K562 (cell line): ENCODE measurements around the gene TSPAN18. TPM values are rescaled to one million over a fixed set of nuclear protein-coding genes. Genes with fewer than 3 reads are reported as not detected.

Experiments used
- ATAC-seq: fragments of 200-7000 bp; cut with Tn5 transposase; 3 replicates; pipeline ENCODE4 v1.9.1; 2020; ENCODE audit warnings: moderate library complexity
- BruUV-seq: library from RNA; stranded (reverse); fragments of 400-500 nt; replicated peaks from 2 replicates; lab custom pipeline; 2021; lab: Mats Ljungman, UMichigan
- CTCF ChIA-PET: fragments of 300-600 bp; formaldehyde crosslinking; extraction: SDS; loops from one replicate; lab custom pipeline; 2021; ENCODE audit warnings: low intra/inter-chr PET ratio; lab: Yijun Ruan, JAX
- POLR2A ChIA-PET: fragments of 300-600, 350-650 bp; sonication (Branson Sonifier 250); formaldehyde crosslinking; extraction: SDS; loops from one replicate; lab custom pipeline; 2021; ENCODE audit warnings: antibody characterized with exemption, inconsistent platforms; lab: Yijun Ruan, JAX
- DNase-seq, 4 experiments: peaks; one replicate each; pipeline versions ENCODE4 v3.0.0 to v3.0.0-alpha.2; 2011 to 2018; ENCODE audit warnings: low spot score in 3 of 4, mixed read lengths in 3 of 4; ENCODE audit errors: extremely low read depth in 1 of 4
- FAIRE-seq: peaks from 2 replicates; lab custom pipeline; 2011; peaks lifted over from hg19 to GRCh38; lab: Jason Lieb, UNC
- H2AFZ ChIP-seq: 2 replicates; pipeline ENCODE4 v1.6.0; 2011; ENCODE audit warnings: low read depth, low read length, control low read depth, inconsistent platforms
- H3K27ac ChIP-seq: fragments of 200-600 bp; 3 replicates; pipeline ENCODE4 v1.8.0; 2011; ENCODE audit warnings: low read depth, mild to moderate bottlenecking, control low read depth, inconsistent platforms, low read length, moderate library complexity, mixed read lengths; ENCODE audit errors: extremely low read depth
- H3K27me3 ChIP-seq, 2 experiments: fragments of 300-600 bp in 1 of 2; 2 replicates in 1 of 2; 3 replicates in 1 of 2; pipeline versions ENCODE4 v1.6.0 to v1.8.0; 2011; ENCODE audit warnings: inconsistent platforms in 2 of 2, low read length in 2 of 2, mild to moderate bottlenecking in 1 of 2, mixed read lengths in 1 of 2, moderate library complexity in 1 of 2; ENCODE audit not compliant: control insufficient read depth in 2 of 2, insufficient read depth in 2 of 2
- H3K36me3 ChIP-seq: fragments of 300-600 bp; 3 replicates; pipeline ENCODE4 v1.8.0; 2011; ENCODE audit warnings: mild to moderate bottlenecking, low read length, inconsistent platforms; ENCODE audit not compliant: control insufficient read depth, insufficient read depth
- H3K4me1 ChIP-seq, 2 experiments: fragments of 200-600 bp in 1 of 2; replicated peaks in 1 of 2; 2 replicates in 1 of 2; 3 replicates in 1 of 2; pipeline versions ENCODE4 v1.5.1 to v1.8.0; 2011; ENCODE audit warnings: inconsistent platforms in 2 of 2, low read length in 2 of 2, mild to moderate bottlenecking in 1 of 2, mixed read lengths in 1 of 2, moderate library complexity in 1 of 2; ENCODE audit not compliant: control insufficient read depth in 2 of 2, insufficient read depth in 2 of 2
- H3K4me2 ChIP-seq: 2 replicates; pipeline ENCODE4 v1.6.1; 2011; ENCODE audit warnings: low read length, control low read depth, inconsistent platforms, mixed read lengths; ENCODE audit not compliant: insufficient read depth
- H3K4me3 ChIP-seq: fragments of 200-600 bp; sonication (generic), shearing (Covaris generic); 2 replicates; pipeline ENCODE4 v1.5.1; 2016; ENCODE audit warnings: control low read depth, inconsistent platforms
- H3K79me2 ChIP-seq: fragments of 200-600 bp; 3 replicates; pipeline ENCODE4 v1.8.0; 2011; ENCODE audit warnings: low read length, inconsistent platforms; ENCODE audit not compliant: control insufficient read depth, insufficient read depth
- H3K9ac ChIP-seq, 2 experiments: 2 replicates each; pipeline versions ENCODE4 v1.6.0 to v1.6.1; 2011; ENCODE audit warnings: low read depth in 2 of 2, low read length in 2 of 2, control low read depth in 1 of 2, inconsistent platforms in 1 of 2, mild to moderate bottlenecking in 1 of 2, mixed read lengths in 1 of 2; ENCODE audit not compliant: insufficient read depth in 1 of 2
- H3K9me1 ChIP-seq: one replicate; pipeline ENCODE4 v1.6.0; 2011; ENCODE audit warnings: inconsistent platforms, mild to moderate bottlenecking, low read length, moderate library complexity; ENCODE audit not compliant: control insufficient read depth, insufficient read depth
- H3K9me3 ChIP-seq: replicated peaks from 2 replicates; pipeline ENCODE4 v1.5.1; 2011; ENCODE audit warnings: low read depth, low read length, inconsistent platforms; ENCODE audit not compliant: control insufficient read depth, insufficient read depth
- H4K20me1 ChIP-seq: replicated peaks from 2 replicates; pipeline ENCODE4 v1.6.1; 2011; ENCODE audit warnings: low read length, inconsistent platforms, mixed read lengths; ENCODE audit not compliant: control insufficient read depth, insufficient read depth
- ETV5 ChIP-seq: sonication (generic); formaldehyde crosslinking; IDR thresholded peaks from 2 replicates; pipeline ENCODE4 v1.4.0; 2020; ENCODE audit warnings: low read depth, mild to moderate bottlenecking, missing genetic modification reagents
- FIP1L1 ChIP-seq: fragments of 200-400 bp; formaldehyde crosslinking; IDR thresholded peaks from 2 replicates; pipeline ENCODE4 v1.6.1; 2018; ENCODE audit warnings: mild to moderate bottlenecking, low read depth, low read length; ENCODE audit not compliant: poor library complexity, severe bottlenecking
- GATA2 ChIP-seq: sonication (generic); formaldehyde crosslinking; IDR thresholded peaks from 2 replicates; pipeline ENCODE4 v1.4.0; 2020; ENCODE audit warnings: mild to moderate bottlenecking, missing genetic modification reagents
- ILK ChIP-seq: fragments of 450-650 bp; IDR thresholded peaks from 2 replicates; pipeline ENCODE4 v1.6.1; 2016; ENCODE audit warnings: missing genetic modification characterization, low read depth, mild to moderate bottlenecking, missing compliant biosample characterization, moderate library complexity, borderline replicate concordance
- NFIX ChIP-seq: fragments of 250-450 bp; sonication (Bioruptor Pico); IDR thresholded peaks from 2 replicates; pipeline ENCODE4 v1.4.0; 2020; ENCODE audit warnings: low read depth, mild to moderate bottlenecking, moderate library complexity
- TEAD2 ChIP-seq: fragments of 450-650 bp; IDR thresholded peaks from 2 replicates; pipeline ENCODE4 v1.6.1; 2016; ENCODE audit warnings: missing genetic modification characterization, control low read depth, missing compliant biosample characterization
- XRCC4 ChIP-seq: IDR thresholded peaks from one replicate; pipeline ENCODE4 v1.6.1; 2011; ENCODE audit not compliant: insufficient read depth, insufficient read length; ENCODE audit errors: extremely low read depth
- ZC3H4 ChIP-seq: sonication (generic); formaldehyde crosslinking; IDR thresholded peaks from 2 replicates; pipeline ENCODE4 v1.9.0; 2021; ENCODE audit warnings: missing genetic modification reagents, borderline replicate concordance
- WGBS: fragments of 100-300 bp; shearing (Covaris generic); methylation state at CpG from one replicate; pipeline ENCODE4 v1.1.6; 2016; ENCODE audit warnings: low coverage, mixed read lengths; ENCODE audit not compliant: insufficient coverage; ENCODE audit errors: missing lambda C conversion rate; 5-methylcytosine and 5-hydroxymethylcytosine counted together
- in situ Hi-C: fragments of 300-500 bp; cut with MboI; formaldehyde crosslinking; loops from 4 replicates; pipeline ENCODE4 v1.15.0; 2018; ENCODE audit warnings: inconsistent platforms, mixed read lengths
- intact Hi-C: fragments of 100-400 bp; cut with micrococcal nuclease; formaldehyde crosslinking; loops from 2 replicates; pipeline ENCODE4 v1.14.2; 2022
- polyA plus RNA-seq, 8 experiments: library from polyadenylated mRNA; depleted of rRNA in 4 of 8; stranded (reverse) in 5 of 8; unstranded in 3 of 8; fragments of >200 nt; fragmentation: Nextera tagmentation in 2 of 8; fragmentation: Illumina TruSeq in 1 of 8; extraction: Ambion mirVana in 2 of 8; extraction: Trizol in 1 of 8; gene quantifications; 2 replicates each; pipeline versions ENCODE4 v1.2.1 to v1.2.3, GENCODE V29; 2011 to 2014; ENCODE audit warnings: inconsistent platforms in 1 of 8, missing spikeins in 1 of 8
- total RNA-seq, 7 experiments: library from RNA; depleted of rRNA in 6 of 7; stranded (reverse); fragments of >200 nt in 6 of 7; fragmentation: Illumina TruSeq in 2 of 7; extraction: Trizol in 2 of 7; gene quantifications; 2 replicates each; pipeline versions ENCODE4 v1.2.1 to v1.2.3, GENCODE V29; 2011 to 2021; ENCODE audit warnings: low replicate concordance in 1 of 7
- TF ChIP-seq, protein P1 (sequence below): sonication (generic); formaldehyde crosslinking; IDR thresholded peaks from 2 replicates; pipeline ENCODE4 v1.8.0; 2022; ENCODE audit warnings: mild to moderate bottlenecking, missing genetic modification reagents
- TF ChIP-seq, protein P2 (sequence below): sonication (generic); IDR thresholded peaks from 2 replicates; pipeline ENCODE4 v1.6.1; 2016

Gene TSPAN18
- total and polyA plus RNA-seq, 9 of the 15 experiments (the other 6 are each of a cell fraction or from before 2014, with no cell fraction given) = 0.17 to 0.35 (median 0.22) TPM; not detected in 4

GRCh38 chr11:44758983-44759382, 32.2 kb downstream of the TSPAN18 start (continued):
- TF ChIP-seq, protein P1, sequence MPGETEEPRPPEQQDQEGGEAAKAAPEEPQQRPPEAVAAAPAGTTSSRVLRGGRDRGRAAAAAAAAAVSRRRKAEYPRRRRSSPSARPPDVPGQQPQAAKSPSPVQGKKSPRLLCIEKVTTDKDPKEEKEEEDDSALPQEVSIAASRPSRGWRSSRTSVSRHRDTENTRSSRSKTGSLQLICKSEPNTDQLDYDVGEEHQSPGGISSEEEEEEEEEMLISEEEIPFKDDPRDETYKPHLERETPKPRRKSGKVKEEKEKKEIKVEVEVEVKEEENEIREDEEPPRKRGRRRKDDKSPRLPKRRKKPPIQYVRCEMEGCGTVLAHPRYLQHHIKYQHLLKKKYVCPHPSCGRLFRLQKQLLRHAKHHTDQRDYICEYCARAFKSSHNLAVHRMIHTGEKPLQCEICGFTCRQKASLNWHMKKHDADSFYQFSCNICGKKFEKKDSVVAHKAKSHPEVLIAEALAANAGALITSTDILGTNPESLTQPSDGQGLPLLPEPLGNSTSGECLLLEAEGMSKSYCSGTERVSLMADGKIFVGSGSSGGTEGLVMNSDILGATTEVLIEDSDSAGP (CRISPR knock-in tag) = no peak
- TF ChIP-seq XRCC4 (no peak), ETV5 (CRISPR knock-in tag) (no peak)
- TF ChIP-seq, protein P2, sequence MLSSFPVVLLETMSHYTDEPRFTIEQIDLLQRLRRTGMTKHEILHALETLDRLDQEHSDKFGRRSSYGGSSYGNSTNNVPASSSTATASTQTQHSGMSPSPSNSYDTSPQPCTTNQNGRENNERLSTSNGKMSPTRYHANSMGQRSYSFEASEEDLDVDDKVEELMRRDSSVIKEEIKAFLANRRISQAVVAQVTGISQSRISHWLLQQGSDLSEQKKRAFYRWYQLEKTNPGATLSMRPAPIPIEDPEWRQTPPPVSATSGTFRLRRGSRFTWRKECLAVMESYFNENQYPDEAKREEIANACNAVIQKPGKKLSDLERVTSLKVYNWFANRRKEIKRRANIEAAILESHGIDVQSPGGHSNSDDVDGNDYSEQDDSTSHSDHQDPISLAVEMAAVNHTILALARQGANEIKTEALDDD = no peak

GRCh38 chr11:44759743-44760476, 33.1 kb downstream of the TSPAN18 start:
- BruUV-seq = no TSS peak
- Histone ChIP-seq H3K27me3 (peaks cover 0 to 20% of the 10 kb centered on the region in 2 experiments; a peak in 3 of 5 replicates), H3K9ac (no peak overlapping the region), H4K20me1 (peaks cover 7% of the 10 kb centered on the region; the same call in 1 of the 2 replicates), H3K4me2 (no peak overlapping the region), H3K4me1 (peaks cover 0 to 3% of the 10 kb centered on the region in 2 experiments; a peak in 2 of 5 replicates), H3K9me3 (no peaks in the 10 kb centered on the region; the same call in 1 of the 2 replicates), H3K27ac (no peak overlapping the region), H3K36me3 (no peaks in the 10 kb centered on the region), H3K4me3 (no peak overlapping the region), H2AFZ (no peak overlapping the region), H3K79me2 (no peaks in the 10 kb centered on the region), H3K9me1 (no peaks in the 10 kb centered on the region)
- ChIA-PET POLR2A (no interaction called here), CTCF (no interaction called here)
- in situ Hi-C loops (no loop called here), intact Hi-C loops (no loop called here)
- FAIRE-seq = no peak
- whole genome bisulfite sequencing = 23% methylated on average over 3 of the region's 3 CpGs
- no peak for ATAC-seq
- TF ChIP-seq FIP1L1 (no peak), NFIX (no peak), GATA2 (CRISPR knock-in tag) (no peak), ILK (tag) (no peak), TEAD2 (tag) (no peak), ZC3H4 (CRISPR knock-in tag) (no peak)
- no peak for DNase-seq
